NCI-H1417 (cell line): ENCODE data around the gene BBOX1.
"Not testable (repeated sequence)": the region's sequence is repeated elsewhere in the genome, so short reads cannot be mapped to it uniquely, and the experiment has no call there.

Experiments
- DNase-seq, 3 experiments: peaks; one replicate each; lab custom pipeline; 2025; lab: John Stamatoyannopoulos, UW

The BBOX1 gene

DNA sequence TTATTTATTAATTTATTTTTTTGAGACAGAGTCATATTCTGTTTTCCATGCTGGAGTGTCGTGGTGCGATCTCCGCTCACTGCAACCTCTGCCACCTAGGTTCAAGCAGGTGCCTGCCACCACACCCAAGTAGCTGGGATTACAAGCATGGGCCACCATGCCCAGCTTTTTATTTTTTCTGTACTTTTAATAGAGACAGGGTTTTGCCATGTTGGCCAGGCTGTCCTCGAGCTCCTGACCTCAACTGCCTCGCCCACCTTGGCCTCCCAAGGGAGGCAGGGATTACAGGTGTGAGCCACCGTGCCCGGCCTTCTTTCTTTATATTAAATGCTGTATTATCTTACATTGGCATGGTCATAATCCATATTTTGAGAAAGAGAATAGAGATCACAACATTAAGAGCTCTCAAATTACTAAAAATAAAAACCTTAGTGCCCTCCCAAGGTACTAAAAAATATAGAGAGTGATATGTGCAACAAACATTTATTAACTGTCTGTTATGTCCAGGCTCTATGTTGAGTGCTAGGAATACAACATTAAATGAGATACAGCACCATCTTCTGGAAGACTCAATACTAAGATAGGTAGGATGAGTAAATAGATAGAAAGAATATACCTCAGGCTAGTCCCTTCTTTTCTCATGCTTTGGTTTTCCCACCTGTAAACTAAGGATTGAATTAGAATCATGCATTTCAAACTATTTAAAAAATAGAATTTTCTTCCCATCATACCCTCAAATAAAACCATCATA, 84.1 kb downstream of the BBOX1 start:
- no peak for DNase-seq

DNA sequence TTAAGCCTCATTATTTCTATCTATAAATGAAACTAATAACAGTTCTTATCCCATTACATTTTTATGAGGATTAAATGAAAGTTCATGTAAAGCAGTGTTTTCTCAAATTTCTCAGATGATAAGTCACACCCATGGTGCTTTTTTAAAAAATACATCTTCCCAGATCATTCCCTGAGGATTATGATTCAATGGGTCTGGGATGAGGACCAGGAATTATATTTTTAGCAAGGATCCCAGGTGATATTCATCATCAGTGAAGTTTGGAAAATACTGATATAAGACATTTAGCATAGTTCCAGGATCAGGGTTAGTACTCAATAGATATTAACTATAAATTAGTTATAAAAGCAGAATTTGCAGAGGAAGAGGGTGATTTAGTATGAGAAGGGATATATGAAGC, 89.1 kb downstream of the BBOX1 start:
- DNase-seq, result no peak

DNA sequence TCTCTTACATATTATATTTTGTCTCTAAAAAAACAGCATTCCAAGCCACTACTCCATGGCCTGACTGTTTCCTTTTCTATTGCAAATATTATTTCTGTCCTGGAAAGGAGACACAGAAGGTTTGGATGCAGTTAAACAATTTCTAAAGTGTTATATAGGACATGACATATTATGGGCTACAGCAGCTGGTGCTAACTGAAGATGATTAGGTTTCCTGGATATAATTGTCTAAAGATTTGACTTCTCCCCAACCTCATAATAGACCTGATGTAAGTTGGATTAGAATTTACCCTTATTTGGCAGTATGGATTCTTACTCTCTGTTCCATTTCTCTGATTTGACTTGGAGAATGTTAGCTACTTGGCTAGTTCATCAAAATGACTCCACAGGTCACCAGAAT, 90.2 kb downstream of the BBOX1 start:
- DNase-seq, result no peak

DNA sequence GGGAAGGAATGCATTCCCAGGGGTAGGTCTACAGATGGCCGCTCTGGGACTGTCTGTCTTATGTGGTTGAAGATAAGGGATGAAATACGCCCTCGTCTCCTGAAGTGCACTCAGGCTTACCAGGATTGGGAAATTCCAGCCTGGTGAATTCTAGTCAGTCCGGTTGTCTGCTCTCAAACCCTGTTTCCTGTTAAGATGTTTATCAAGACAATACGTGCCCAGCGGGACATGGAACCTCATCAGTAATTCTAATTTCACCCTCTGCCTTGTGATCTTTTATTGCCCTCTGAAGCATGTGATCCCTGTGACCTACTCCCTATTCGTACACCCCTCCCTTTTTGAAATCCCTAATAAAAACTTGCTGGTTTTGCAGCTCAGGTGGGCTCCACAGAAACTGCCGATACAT, 95.3 kb downstream of the BBOX1 start:
- not testable (repeated sequence) for DNase-seq

DNA sequence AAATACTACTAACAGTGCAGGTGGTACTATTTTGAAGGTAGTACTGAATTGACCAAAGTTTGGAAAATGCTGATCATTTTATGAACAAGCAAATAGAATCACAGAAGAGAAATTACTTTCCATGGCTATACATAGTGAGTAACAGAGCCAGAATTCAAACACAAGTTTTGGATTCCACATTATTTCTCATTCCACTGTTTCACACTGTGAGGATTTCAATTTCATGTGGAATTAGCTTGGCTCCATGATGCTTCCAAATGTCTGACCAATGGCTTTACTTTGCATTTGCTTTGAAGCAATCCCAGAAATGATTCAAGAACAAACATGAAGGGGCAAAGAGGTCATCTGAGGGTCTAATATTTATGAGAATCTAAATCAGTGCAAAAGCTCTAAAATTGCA, 98.1 kb downstream of the BBOX1 start:
- DNase-seq, result no peak

DNA sequence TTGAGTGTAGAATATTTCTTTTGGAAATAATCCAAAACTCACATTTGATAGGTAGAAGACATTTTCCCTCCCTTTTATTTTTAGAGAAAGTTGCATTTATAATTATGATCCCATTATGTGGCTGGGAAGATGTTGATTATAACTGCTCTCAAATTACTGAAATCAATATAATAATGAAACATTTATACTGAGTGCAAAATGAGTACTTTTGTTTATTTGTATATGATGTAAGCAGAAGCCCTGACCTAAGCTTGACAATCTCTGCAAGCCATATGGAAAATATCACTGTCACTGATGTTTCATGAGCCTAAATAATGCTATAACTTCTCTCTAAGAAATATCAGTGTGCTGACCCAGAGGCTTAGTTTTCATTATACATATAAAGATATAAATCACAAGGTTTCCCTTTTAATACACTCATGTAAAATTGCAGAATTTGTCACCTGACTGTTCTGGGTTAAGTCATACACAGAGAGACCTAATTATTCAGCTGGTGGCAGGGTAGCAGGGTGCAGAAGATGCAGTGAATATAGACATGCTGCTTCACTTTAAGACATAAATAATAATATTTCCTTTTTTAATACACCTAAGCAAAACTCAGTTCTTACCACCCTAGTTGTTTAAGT, 99.2 kb downstream of the BBOX1 start:
- DNase-seq, result no peak

DNA sequence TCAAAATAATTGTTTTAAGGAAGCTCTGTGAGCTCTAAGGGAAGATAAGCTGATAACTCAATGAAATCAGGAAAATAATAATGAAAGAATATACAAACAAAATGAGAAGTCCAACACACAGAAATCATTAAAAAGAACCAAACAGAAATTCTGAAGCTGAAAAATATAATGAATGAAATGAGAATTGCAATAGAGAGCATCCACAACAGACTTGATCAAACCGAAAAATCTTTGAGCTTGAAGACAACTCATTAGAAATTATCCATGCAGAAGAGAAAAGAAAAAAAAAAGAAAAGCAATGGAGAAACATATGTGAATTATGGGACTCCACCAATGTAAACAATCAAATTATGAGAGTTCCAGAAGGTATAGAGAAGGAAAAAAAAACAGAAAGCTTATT, 101.0 kb downstream of the BBOX1 start:
- DNase-seq, result no peak

DNA sequence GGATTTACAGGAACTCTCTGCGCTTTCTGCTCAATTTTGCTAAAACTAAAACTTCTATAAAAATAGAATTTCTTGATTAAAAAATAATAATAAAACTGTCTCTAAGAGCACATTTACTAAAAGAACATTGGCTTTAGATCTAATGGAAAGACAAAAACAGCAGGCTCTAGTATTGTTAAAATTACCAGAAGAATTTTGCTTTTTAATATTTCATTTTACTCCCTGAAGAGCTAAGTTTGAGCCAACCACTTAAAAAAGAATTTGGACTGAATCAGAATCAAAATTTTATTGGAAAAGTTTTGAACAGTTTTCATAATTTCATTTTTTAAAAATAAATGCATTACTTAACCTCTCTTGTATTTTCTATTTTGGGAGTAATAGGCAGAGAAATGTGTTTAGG, 107.3 kb downstream of the BBOX1 start:
- no peak for DNase-seq

DNA sequence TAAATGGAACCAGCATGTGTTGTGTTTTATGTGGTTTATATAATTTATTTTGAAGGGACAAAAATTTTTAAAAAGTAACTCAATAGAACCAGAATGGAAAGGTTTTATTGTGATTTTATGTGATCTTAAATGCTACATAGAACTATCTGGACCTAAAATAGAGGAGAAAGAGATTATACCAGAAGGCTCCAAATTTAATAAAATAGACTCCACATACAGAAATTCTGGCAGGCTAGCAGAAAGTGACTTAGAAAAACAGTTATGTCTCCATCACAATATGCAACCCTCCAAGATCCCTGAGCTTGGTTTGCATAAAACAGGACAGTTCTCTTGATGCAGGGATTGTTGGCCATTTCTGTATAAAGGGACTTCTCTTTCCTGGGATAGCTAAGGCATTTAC, 107.9 kb downstream of the BBOX1 start:
- DNase-seq, result no peak

DNA sequence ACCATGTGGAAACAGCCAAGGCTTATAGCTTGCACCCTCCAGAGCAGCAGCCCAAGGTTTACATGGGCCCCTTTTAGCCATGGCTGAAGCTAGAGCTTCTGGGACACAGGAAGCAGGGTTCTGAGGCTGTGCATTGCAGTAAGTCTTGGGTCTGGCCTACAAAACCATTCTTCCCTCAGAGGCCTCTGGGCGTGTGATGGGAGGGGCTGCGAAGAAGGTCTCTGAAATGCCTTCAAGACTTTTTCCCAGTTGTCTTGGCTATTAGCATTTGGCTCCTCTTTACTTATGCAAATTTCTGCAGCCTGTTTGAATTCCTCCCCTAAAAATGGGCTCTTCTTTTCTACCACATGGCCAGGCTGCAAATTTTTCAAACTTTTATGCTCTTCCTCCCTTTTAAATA, 109.5 kb downstream of the BBOX1 start:
- DNase-seq, result no peak

DNA sequence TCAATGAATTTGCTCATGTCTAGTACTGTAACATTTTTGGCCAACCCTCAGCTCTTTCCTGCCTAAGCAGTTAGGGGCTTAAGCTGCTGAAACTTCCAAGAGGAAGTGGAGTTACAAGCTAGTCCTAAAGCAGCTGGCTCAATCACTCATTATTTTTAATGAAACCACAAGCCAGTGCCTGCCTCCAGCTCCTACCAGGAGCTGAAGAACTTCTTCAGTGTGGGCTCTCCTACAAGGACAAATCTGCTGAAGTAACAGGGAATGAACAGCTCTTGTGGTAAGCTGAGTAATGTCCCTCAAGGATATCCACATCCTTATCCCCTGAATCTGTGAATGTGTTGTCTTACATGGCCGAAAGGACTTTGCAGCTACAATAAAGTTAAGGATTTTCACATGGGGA, 112.5 kb downstream of the BBOX1 start:
- no peak for DNase-seq

DNA sequence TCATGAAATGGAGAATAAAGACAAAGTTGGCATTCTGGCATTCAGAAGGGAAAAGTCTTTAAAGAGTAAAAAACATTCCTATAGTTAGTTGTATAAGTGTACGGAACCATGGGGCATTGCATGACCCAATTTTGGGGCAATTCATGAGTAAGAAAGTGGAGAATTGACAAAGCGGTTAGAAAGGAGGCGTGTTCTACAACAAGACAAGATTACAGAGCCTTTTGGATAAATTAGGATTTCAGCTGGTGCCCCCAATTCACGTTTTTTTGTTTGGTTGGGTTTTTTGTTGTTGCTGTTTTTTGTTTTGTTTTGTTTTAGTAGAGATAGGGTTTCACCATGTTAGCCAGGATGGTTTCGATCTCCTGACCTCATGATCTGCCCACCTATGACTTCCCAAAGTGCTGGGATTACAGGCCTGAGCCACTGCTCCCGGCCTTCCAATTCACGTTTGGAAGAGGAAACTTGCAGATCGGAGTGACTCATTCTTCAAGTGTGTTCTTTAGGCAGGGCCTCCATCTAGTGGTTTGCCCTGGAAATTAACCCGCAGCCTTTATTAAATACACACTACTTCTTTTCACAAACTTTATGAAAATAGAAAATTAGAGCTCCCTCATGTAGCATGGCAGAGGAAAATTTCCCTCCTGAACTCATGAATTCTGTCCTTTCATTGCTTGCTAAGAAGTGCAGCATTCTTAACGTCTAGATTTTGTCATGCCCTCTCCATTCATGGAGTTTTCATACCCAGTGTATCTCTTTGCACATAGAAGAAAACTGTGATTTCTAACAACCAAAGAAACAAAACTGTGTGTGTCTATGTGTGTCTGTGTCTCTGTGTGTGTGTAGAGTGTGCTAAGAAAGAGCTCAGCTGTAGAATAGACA, 118.1 kb downstream of the BBOX1 start:
- DNase-seq, result peak; percentile 39 to 79 (median 66)

DNA sequence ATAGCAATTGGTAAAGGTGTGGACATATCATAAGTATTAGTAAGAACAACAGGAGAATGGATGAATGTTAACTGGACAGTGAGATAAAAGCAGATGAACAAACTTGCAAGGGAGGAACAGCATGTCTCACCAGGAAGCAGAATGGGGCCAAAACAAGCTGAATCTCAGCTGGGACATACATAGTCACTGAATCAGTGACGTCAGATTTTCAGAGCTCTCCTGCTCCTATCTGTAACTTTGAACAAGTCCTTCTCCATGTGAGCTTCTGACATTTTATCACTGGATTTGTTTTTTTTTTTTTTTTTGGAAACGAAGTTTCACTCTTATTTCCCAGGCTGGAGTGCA, 118.7 kb downstream of the BBOX1 start:
- no peak for DNase-seq

DNA sequence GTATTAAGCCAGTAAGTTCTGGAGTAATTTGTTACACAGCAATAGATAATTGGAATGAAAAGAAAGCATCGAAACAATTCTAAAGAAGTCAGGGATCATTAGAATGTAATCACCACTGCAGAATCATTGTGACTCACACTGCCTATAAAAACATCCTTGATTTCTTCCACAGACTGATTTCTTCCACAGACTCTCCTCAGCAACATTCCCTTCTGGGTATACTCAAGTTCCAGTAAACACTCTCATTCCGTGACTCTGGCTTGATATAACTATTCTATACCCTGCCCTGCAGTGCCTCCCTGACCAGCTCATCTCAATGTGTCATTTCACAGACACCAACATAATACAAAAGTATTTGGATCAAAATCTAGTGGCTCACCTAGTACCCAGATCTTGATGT, 120.5 kb downstream of the BBOX1 start:
- no peak for DNase-seq

DNA sequence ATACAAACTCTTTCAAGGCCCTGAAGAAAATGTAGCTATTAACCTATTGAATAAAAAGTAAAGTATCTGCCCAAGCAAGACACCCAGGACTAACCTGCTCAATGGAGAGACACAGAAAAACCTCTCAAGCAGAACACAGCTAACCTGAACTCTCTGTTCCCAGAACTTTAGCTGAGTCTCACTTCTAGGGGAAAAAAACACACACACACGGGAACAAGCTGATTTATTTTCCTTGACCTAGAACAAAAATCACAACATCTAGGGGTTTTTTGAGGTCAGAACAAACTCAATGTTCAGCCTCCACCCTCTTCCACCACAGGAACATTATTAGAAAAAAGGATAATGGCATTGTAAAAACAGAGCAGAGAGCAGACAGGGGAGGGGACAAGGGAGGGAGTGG, 121.6 kb downstream of the BBOX1 start:
- DNase-seq, result no peak

DNA sequence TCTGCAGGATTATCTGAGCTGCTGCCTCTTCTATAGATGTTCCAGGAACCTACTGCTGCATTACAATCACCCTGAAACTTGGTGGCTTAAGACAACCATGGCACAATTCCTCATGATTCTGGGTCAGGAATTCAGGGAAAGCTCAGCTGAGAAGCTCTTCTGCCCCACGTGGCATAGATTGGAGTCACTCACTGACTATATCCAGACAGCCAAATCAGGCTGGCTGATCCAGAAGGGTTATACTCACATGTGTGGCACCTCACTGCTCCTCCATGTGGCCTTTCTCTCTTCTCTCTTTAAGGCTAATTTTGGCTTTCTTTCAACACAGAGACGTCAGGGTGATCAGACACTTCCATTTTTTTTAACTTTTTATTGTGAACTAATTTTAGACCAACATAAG, 125.5 kb downstream of the BBOX1 start:
- no peak for DNase-seq

DNA sequence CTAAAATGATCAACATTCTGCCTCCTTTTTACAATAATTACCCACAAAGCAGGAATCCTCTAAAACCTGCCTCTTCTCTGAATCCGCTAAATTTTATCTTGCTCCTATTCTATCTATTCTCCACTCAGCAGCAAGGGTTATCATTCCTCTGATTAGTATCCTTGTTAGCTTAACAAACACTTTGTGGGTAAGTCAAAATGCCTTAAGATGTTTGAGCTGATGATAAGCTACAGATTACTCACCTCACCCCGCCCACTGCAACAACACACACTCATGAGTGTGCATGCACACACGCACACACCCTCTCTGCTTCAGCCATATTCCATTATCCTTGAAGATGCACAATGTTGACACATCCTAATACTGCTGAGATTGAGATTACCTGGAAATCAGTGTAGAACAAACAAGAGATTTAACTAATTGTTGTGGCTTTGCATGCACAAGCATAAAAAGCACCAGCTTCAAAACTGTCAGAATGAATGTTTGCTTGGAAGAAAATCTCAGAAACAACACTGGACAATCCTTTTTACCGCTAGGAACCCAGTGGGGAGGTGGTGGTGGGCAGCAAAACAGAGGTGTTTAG, 130.9 kb downstream of the BBOX1 start:
- no peak for DNase-seq

DNA sequence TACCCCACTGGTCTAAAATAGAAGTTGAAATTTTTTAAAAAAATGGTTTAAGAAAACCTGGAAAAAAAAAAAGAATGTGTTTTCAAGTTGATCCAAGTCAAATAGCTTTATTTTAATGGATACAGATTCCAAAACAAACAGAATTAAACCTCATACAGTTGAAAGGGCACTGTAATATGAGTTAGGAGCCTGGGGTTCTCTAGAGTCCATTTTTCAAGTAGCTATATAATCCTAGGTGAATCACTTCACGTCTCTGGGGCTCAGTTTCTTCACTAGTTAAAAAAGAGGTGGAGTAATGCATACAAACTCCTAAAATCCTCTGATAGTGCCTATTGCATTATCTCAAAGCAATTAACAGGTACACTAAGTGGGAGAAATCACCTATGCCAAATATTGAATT, 132.9 kb downstream of the BBOX1 start:
- DNase-seq, result no peak

DNA sequence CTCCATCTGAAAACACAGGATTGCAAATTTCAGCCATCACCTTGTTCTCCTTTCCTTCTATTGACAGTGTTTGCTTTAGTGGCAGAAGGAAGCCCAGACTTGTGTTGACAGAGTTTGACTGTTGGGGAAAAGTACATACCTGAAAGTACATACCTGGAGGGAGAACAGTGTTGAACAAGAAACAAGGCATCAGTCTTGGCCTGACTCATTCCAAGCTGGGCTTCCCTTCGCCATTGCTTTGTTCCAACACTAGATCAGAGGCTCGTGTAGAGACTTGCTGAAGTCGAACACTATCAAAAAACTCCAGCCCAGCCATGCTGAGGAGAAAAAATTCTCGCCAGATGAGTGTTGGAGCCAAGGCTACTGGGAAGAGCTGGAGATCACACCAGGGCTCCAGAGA, 133.4 kb downstream of the BBOX1 start:
- DNase-seq, result peak; percentile 20 to 77 (median 37)

DNA sequence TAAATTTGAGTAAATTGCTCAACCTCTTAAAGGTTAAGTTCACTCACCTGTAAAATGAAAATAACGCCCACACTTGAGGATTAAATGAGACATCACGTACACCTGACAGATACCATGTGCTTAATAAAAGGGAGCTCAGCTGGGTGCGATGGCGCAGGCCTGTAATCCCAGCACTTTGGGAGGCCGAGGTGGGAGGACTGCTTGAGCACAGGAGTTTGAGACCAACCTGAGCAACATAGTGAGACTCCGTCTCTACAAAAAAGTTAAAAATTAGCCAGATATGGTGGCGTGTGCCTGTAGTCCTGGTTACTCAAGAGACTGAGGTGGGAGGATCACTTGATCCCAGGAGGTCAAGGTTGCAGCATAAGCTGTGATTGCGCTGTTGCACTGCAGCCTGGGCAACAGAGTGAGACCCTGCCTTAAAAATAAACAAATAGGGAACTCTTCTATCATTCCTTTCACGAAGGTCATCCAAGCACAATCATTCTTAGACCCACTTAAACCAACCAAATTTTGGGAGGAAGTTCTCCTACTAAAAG, 134.1 kb downstream of the BBOX1 start:
- peak in 1 of 3 experiments; percentile 12 for DNase-seq

DNA sequence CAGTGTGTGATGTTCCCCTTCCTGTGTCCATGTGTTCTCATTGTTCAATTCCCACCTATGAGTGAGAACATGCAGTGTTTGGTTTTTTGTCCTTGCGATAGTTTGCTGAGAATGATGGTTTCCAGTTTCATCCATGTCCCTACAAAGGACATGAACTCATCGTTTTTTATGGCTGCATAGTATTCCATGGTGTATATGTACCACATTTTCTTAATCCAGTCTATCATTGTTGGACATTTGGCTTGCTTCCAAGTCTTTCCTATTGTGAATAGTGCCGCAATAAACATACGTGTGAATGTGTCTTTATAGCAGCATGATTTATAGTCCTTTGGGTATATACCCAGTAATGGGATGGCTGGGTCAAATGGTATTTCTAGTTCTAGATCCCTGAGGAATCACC, 134.9 kb downstream of the BBOX1 start:
- DNase-seq, result not testable (repeated sequence)
